NOMO-1 treated with DMSO at 0.1 percent for 48 hours (cell line): ENCODE results near the gene SNX17.
A peak's percentile ranks its signal among the peaks of the same experiment; 100 is the strongest.

Experiments
- DNase-seq: peaks from one replicate; lab custom pipeline; 2025; ENCODE audit not compliant: unreplicated experiment; lab: John Stamatoyannopoulos, UW

The SNX17 gene

DNA sequence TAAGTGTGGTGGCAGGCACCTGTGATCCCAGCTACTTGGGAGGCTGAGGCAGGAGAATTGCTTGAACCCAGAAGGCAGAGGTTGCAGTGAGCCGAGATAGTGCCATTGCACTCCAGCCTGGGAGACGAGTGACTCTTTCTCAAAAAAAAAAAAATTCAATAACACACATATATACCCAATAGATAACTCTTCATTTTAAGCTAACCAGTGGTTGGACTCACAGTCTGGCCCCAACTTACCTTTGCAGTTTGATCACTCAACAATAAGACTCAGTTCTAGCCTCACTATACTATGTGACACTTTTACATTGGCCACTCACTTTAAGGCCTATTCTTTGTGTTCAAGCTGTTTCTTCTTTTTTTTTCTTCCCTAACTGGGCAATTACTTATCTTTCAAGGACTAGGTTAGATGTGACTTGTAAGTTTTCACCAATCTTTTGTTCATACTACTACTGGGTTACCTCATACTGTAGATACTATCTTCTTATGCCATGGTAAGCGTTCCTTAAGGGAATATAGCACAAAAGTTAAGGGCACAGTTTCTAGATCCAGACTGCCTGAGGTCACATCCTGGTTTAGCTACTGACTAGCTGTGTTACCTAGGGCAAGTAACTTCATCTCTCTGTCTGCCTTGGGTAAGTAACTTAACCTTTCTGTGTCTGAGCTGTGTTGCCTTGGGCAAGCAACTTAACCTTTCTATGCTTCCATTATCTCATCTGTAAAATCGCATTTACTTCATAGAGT, 7.6 kb upstream of the SNX17 start:
- DNase-seq: no peak

GRCh38 chr2:27363933-27364332, 6.5 kb upstream of the SNX17 start:
- DNase-seq: no peak

DNA sequence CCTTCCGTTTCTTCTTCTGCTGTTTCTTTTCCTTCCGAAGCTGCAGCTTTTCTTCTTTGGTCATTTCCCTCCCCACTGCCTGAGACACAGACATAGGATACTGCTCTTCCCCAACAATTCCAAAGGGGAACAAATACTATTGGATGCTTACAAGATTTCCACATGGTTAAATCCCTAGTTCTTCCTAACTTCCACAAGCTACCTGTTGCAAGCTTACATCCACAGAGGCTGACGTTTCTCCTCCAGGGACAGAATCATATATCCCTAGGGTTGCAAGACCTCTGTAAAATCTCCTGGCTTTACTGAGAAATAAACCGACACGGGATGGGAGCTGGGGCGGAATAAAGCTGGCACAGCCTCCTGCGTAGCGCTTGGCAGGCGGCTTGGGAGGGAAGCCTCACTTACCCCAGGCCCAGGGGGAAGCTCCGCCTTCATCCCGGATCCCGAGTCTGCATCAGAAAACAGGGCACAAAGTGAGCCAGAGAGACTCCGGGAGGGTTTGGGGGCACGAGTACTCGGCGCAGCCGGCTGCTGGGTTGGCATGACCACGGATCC, 868 bp upstream of the SNX17 start:
- DNase-seq: no peak

- peak; percentile 94 for DNase-seq
Measured at GRCh38 chr2:27370816-27371620, 602 bp downstream of the SNX17 start.

- DNase-seq: no peak
Measured at GRCh38 chr2:27372937-27373336, 2.5 kb downstream of the SNX17 start.

DNA sequence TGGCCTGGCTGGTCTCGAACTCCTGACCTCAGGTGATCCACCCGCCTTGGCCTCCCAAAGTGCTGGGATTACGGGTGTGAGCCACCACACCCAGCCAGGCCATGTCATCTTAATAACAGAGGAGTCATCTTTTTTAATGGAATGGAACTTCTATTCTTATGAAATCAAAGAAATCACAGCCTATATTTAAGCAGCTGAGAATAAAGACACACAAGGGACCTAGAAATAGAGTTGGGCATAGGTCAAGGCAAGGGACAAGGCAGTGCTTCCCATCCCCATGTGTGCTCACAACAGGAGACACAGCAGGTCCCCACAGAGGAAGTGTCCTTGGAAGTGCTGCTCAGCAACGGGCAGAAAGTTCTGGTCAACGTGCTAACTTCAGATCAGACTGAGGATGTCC, 3.2 kb downstream of the SNX17 start:
- no peak for DNase-seq

DNA sequence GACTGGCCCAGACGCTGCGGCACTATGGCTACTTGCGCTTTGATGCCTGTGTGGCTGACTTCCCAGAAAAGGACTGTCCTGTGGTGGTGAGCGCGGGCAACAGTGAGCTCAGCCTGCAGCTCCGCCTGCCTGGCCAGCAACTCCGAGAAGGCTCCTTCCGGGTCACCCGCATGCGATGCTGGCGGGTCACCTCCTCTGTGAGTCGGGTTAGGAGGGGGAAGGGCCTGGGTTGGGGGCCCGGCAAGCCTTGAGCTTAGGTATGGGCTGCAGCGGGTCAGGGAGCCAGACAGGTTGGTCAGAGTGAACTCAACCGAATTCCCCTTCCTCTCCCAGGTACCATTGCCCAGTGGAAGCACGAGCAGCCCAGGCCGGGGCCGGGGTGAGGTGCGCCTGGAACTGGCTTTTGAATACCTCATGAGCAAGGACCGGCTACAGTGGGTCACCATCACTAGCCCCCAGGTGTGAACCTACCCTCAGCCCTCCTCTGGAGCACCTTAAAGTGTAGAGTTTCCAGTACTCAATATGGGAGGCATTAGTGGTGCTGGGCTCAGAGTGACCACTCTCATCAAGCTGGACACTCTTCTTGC, 5.2 kb downstream of the SNX17 start:
- no peak for DNase-seq

- no peak for DNase-seq
Measured at GRCh38 chr2:27376151-27376865, 5.9 kb downstream of the SNX17 start.

DNA sequence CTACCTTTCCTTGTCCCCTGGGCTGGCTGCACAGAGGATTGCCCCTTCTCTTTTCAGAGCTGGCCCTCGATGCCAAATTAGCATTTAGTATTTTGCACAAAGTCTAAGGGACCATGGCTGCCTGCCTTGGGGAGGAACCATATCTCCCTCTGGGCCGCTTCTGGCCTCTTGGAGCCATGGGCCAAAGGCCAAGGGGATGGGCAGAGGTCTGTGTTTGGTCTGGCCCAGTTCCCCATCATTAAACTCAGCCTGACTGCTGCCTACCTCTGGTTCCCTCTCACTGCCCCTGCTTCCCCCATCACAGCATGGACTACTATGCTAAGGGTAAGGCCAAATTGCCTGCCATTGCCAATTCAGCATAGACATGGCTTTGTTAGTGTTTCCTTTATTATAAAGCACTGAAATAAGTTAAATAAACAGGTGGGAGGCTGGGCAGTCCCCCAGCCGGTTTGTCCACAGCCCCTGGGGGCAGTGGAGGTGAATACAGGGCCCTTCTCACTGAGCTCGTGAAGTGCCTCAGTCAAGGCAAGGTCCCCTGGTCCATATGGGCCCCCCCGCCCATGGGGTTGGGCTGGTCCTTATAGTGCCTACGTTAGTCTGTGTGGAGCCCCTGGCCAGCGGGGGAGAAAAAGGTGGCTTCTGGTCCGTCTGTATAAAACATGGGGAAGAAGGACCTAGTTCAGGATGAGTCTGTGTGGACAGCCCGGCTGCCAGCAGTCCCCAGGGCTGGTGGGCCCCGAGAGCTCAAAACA, 6.6 kb downstream of the SNX17 start:
- no peak for DNase-seq

DNA sequence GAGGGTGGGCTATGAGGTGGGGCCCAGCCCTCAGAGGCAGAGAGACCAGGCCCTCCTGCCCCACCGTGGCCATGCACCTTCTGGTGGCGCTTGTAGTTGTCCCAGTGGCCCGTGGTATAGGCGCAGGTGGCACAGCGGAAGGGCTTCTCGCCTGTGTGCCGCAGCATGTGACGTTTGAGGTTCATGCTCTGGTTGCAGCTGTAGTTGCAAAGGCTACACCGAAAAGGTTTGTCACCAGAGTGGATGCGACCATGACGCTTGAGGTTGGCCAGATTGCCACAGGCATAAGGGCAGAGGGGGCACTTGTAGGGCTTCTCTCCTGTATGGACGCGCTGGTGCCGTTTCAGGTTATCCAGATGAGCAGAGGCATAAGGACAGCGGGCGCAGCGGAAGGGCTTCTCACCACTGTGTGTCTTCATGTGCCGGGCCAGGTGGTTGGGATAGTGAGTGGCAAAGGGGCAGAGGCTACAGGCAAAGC, 7.2 kb downstream of the SNX17 start:
- no peak for DNase-seq

DNA sequence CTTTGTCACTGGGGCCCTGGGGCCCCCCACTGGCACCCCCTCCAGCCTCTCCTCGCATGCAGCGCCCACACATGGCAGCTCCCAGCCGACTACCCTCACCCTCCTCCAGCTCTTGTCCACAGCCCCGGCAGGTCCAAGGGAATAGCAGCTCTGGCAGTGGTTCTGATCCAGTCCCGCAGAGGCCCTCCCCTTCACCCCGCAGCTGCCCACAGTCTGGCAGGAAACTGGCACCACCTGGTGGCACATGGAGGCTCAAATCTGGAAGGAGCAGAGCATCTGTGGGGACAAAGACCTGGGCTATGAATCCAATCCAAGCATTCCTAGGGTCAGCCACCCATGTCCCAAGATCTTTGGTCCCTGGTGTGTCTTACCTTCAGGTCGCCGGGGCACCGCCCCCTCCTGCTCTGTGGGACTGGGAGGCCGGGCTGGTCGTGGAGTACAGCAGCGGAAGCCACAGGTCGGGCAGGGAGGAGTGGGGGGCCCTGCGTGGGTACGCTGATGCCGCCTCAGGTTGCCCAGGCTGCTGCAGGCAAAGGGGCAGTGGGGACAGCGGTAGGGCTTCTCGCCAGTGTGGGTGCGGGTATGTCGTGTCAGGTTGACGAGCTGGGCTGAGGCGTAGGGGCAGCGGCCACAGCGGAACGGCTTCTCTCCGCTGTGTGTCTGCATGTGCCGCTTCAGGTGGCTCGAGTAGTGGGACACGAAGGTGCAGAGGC, 7.8 kb downstream of the SNX17 start:
- no peak for DNase-seq

GRCh38 chr2:27378809-27379290, 8.4 kb downstream of the SNX17 start:
- no peak for DNase-seq

DNA sequence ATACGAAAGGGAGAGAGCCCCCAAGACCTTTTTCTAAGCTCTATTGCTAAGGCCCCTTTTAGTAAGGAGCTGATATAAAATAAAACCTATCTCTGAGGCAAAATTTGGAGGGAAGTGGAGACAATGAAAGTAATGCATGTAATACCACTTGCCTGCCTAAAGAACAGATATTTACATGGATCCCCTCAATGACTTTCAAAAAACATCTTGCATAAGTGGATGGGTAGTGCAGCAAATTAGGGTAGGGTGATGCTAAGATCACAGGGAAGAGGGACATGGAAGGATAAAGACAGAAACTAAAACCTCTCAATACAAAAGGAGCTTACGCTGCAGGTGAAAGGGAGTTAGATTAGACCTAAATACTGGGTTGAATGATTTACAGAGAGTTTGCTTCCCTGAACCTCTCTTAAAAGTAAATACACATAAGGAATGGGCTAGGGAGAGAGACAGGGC, 9.0 kb downstream of the SNX17 start:
- DNase-seq: peak; percentile 32

GRCh38 chr2:27379836-27380625, 9.6 kb downstream of the SNX17 start:
- peak; percentile 36 for DNase-seq

GRCh38 chr2:27380626-27381545, 10.5 kb downstream of the SNX17 start, which contains the start of gene ZNF513:
Gene ZNF513, minus strand, starts transcription at chr2:27380734. Its CDS starts 208 bp downstream, at chr2:27380526.
- peak; percentile 94 for DNase-seq

DNA sequence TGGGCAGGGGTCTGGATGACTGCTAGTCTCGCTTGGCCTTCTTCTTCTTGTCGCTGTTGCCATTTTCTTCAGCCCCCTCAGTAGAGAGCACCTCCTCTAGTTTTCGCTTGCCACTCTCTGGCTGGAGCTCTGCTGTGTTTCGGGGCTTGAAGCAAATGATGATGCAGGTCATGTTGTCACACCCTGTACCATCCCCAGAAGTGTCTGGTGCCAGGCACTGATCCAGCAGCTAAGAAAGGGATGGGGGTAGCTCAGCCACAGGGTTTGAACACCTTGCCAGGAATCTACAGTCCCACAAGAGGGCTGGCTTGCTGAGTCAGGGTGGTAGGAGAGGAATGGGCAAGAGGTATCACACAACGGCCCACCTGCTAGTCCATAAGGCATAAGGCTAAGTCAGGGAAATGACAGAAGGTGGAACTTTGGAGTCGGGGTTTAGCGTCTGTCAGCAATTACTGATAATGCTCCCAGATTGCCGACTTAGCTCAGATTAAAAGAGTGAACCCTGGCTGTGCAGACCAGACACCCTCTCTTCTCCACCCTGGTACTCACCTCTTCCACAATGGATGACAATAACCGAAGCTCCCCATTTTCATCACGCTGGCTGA, 11.3 kb downstream of the SNX17 start:
- DNase-seq: no peak
